Measurements from ENCODE around the gene LGALS7B. TPM values are rescaled to one million over a fixed set of nuclear protein-coding genes. Genes with fewer than 3 reads are reported as not detected.
"Not testable (repeated sequence)": the region's sequence is repeated elsewhere in the genome, so short reads cannot be mapped to it uniquely, and the experiment has no call there.

LGALS7B gene
- total and polyA plus RNA-seq, 2 donors (not counting 1 experiment from before 2014, with no cell fraction given), result not detected

GRCh38 chr19:38754196-38754595, 34.8 kb upstream of the LGALS7B start:
- H3K9me3 ChIP-seq (ENCODE audit: control extremely low read depth in 1 of 3, control insufficient read depth in 2 of 3, insufficient read depth in 1 of 3, low read length in 2 of 3); H3K4me1 Mint-ChIP-seq; POLR2A ChIA-PET; CTCF ChIA-PET; H3K27me3 Mint-ChIP-seq; H3K9me3 Mint-ChIP-seq (ENCODE audit: insufficient read depth); H3K36me3 ChIP-seq (replicated peaks in 1 of 2; ENCODE audit: control extremely low read depth in 1 of 2, control insufficient read depth in 1 of 2, extremely low read depth in 1 of 2, insufficient read depth in 2 of 2, low read length in 1 of 2); H3K4me3 Mint-ChIP-seq; H3K4me1 ChIP-seq (ENCODE audit: control insufficient read depth in 2 of 2, insufficient read depth in 2 of 2, low read length in 2 of 2); H3K9ac ChIP-seq (ENCODE audit: low read length); ATAC-seq (ENCODE audit: low read depth); H3K4me3 ChIP-seq (ENCODE audit: control extremely low read depth in 1 of 5, extremely low read depth in 1 of 5, insufficient read depth in 1 of 5, low read depth in 2 of 5, low read length in 4 of 5); intact Hi-C loops (cut with micrococcal nuclease); H2AFZ ChIP-seq (ENCODE audit: insufficient read depth, low read depth, low read length, poor library complexity, severe bottlenecking); H3K27ac ChIP-seq (ENCODE audit: low read length in 2 of 2); DNase-seq; H3K27ac Mint-ChIP-seq; H3K79me2 ChIP-seq (ENCODE audit: control insufficient read depth, insufficient read depth, low read length); H3K4me2 ChIP-seq (replicated peaks; ENCODE audit: low read depth, low read length, poor library complexity, severe bottlenecking); H4K20me1 ChIP-seq (ENCODE audit: control insufficient read depth, insufficient read depth, low read length, poor library complexity, severe bottlenecking); H3K27me3 ChIP-seq (replicated peaks in 1 of 4; ENCODE audit: control extremely low read depth in 1 of 4, control insufficient read depth in 3 of 4, insufficient read depth in 4 of 4, low read length in 3 of 4): not testable (repeated sequence)
- no CpG with 5 or more reads among the region's 2 CpGs for WGBS (ENCODE audit: insufficient coverage)

- TF ChIP-seq CTCF (IDR thresholded peaks at IDR 0.05) (no peak), EZH2 (IDR thresholded peaks at IDR 0.05; ENCODE audit: borderline replicate concordance, insufficient read depth, low read depth, low read length, poor library complexity, severe bottlenecking) (no peak)
- Mint-ChIP-seq H3K27me3 (no peaks in the 10 kb centered on the region), H3K27ac (no peak overlapping the region), H3K9me3 (ENCODE audit: insufficient read depth) (no peaks in the 10 kb centered on the region), H3K4me3 (no peak overlapping the region), H3K4me1 (peaks cover 9% of the 10 kb centered on the region)
- Histone ChIP-seq H4K20me1 (ENCODE audit: control insufficient read depth, insufficient read depth, low read length, poor library complexity, severe bottlenecking) (no peaks in the 10 kb centered on the region), H3K9me3 (ENCODE audit: control extremely low read depth in 1 of 3, control insufficient read depth in 2 of 3, insufficient read depth in 1 of 3, low read length in 2 of 3) (no peaks in the 10 kb centered on the region), H3K9ac (ENCODE audit: low read length) (no peak overlapping the region), H3K79me2 (ENCODE audit: control insufficient read depth, insufficient read depth, low read length) (no peaks in the 10 kb centered on the region), H3K36me3 (replicated peaks in 1 of 2; ENCODE audit: control extremely low read depth in 1 of 2, control insufficient read depth in 1 of 2, extremely low read depth in 1 of 2, insufficient read depth in 2 of 2, low read length in 1 of 2) (no peaks in the 10 kb centered on the region), H3K4me2 (replicated peaks; ENCODE audit: low read depth, low read length, poor library complexity, severe bottlenecking) (no peak overlapping the region), H3K27me3 (replicated peaks in 1 of 4; ENCODE audit: control extremely low read depth in 1 of 4, control insufficient read depth in 3 of 4, insufficient read depth in 4 of 4, low read length in 3 of 4) (no peaks in the 10 kb centered on the region), H3K4me3 (ENCODE audit: control extremely low read depth in 1 of 5, extremely low read depth in 1 of 5, insufficient read depth in 1 of 5, low read depth in 2 of 5, low read length in 4 of 5) (no peak overlapping the region), H3K4me1 (ENCODE audit: control insufficient read depth in 2 of 2, insufficient read depth in 2 of 2, low read length in 2 of 2) (peaks cover 0 to 3% of the 10 kb centered on the region in 2 donors), H3K27ac (ENCODE audit: low read length in 2 of 2) (no peak overlapping the region), H2AFZ (ENCODE audit: insufficient read depth, low read depth, low read length, poor library complexity, severe bottlenecking) (no peak overlapping the region)
- ChIA-PET POLR2A (no interaction called here), CTCF (interaction anchor here (1.0 kb wide), 1 partner anchor 124 kb away, joined by 3 read pairs; no protein-coding TSS in a partner anchor)
- 88% methylated on average over 8 of the region's 10 CpGs for WGBS (ENCODE audit: insufficient coverage)
- DNase-seq (no peak), ATAC-seq (ENCODE audit: low read depth) (no peak)
- intact Hi-C loops (cut with micrococcal nuclease), result no loop called here
These were observed 29.4 kb upstream of the LGALS7B start for GRCh38 chr19:38759590-38760003.

GRCh38 chr19:38760805-38761517, 28.0 kb upstream of the LGALS7B start:
- H3K27ac ChIP-seq (ENCODE audit: low read length in 2 of 2); H3K9me3 ChIP-seq (ENCODE audit: control extremely low read depth in 1 of 3, control insufficient read depth in 2 of 3, insufficient read depth in 1 of 3, low read length in 2 of 3); H3K4me1 Mint-ChIP-seq; H3K4me3 Mint-ChIP-seq; H3K4me3 ChIP-seq (ENCODE audit: control extremely low read depth in 1 of 5, extremely low read depth in 1 of 5, insufficient read depth in 1 of 5, low read depth in 2 of 5, low read length in 4 of 5); DNase-seq; H3K4me2 ChIP-seq (replicated peaks; ENCODE audit: low read depth, low read length, poor library complexity, severe bottlenecking); H4K20me1 ChIP-seq (ENCODE audit: control insufficient read depth, insufficient read depth, low read length, poor library complexity, severe bottlenecking); H3K9me3 Mint-ChIP-seq (ENCODE audit: insufficient read depth); intact Hi-C loops (cut with micrococcal nuclease); H3K79me2 ChIP-seq (ENCODE audit: control insufficient read depth, insufficient read depth, low read length); H2AFZ ChIP-seq (ENCODE audit: insufficient read depth, low read depth, low read length, poor library complexity, severe bottlenecking); H3K4me1 ChIP-seq (ENCODE audit: control insufficient read depth in 2 of 2, insufficient read depth in 2 of 2, low read length in 2 of 2); H3K27me3 Mint-ChIP-seq; H3K36me3 ChIP-seq (replicated peaks in 1 of 2; ENCODE audit: control extremely low read depth in 1 of 2, control insufficient read depth in 1 of 2, extremely low read depth in 1 of 2, insufficient read depth in 2 of 2, low read length in 1 of 2); H3K9ac ChIP-seq (ENCODE audit: low read length); H3K27ac Mint-ChIP-seq; H3K27me3 ChIP-seq (replicated peaks in 1 of 4; ENCODE audit: control extremely low read depth in 1 of 4, control insufficient read depth in 3 of 4, insufficient read depth in 4 of 4, low read length in 3 of 4); ATAC-seq (ENCODE audit: low read depth): not testable (repeated sequence)
- WGBS (ENCODE audit: insufficient coverage), result 80% methylated on average over 1 of the region's 6 CpGs
- POLR2A ChIA-PET, result interaction anchor here (0.7 kb wide), 1 partner anchor 771 kb away, joined by 4 read pairs; no protein-coding TSS in a partner anchor
- CTCF ChIA-PET, result interaction anchor here (0.6 to 1.0 kb wide), 3 partner anchors 61 to 722 kb away, joined by 3 to 4 read pairs (median 4); no protein-coding TSS in a partner anchor

Measured in B cell (primary cell).